GM23338 (cell line): ENCODE results near the gene WHAMM. TPM values are rescaled to one million over a fixed set of nuclear protein-coding genes. Genes with fewer than 3 reads are reported as not detected.

Experiments
- ATAC-seq: fragments of 200-7000 bp; cut with Tn5 transposase; 3 replicates; pipeline ENCODE4 v1.9.1; 2020
- DNase-seq: peaks from one replicate; pipeline ENCODE4 v3.0.0-alpha.2; 2015; ENCODE audit warnings: low spot score
- H2AFZ ChIP-seq: fragments of 200-600 bp; sonication (generic); 2 replicates; pipeline ENCODE4 v1.8.0; 2016; ENCODE audit warnings: antibody characterized with exemption, mild to moderate bottlenecking, moderate library complexity
- H3F3A ChIP-seq: fragments of 200-600 bp; sonication (generic); replicated peaks from 2 replicates; pipeline ENCODE4 v1.8.0; 2017; ENCODE audit warnings: antibody characterized with exemption, mixed run types, low read depth
- H3K27ac ChIP-seq: fragments of 200-600 bp; sonication (generic); 2 replicates; pipeline ENCODE4 v1.6.1; 2016; ENCODE audit warnings: low read depth
- H3K27me3 ChIP-seq: fragments of 200-600 bp; sonication (generic); 2 replicates; pipeline ENCODE4 v1.8.0; 2016; ENCODE audit warnings: mild to moderate bottlenecking, mixed run types, moderate library complexity; ENCODE audit not compliant: insufficient read depth
- H3K36me3 ChIP-seq: fragments of 200-600 bp; sonication (generic); 2 replicates; pipeline ENCODE4 v1.8.0; 2016; ENCODE audit warnings: mild to moderate bottlenecking; ENCODE audit not compliant: insufficient read depth
- H3K4me1 ChIP-seq: fragments of 200-600 bp; sonication (generic); 2 replicates; pipeline ENCODE4 v1.8.0; 2016; ENCODE audit warnings: mild to moderate bottlenecking, moderate library complexity; ENCODE audit not compliant: insufficient read depth
- H3K4me2 ChIP-seq: fragments of 200-600 bp; sonication (generic); 2 replicates; pipeline ENCODE4 v1.7.1; 2017; ENCODE audit warnings: mixed run types
- H3K4me3 ChIP-seq: fragments of 200-600 bp; sonication (generic); 2 replicates; pipeline ENCODE4 v1.6.1; 2016; ENCODE audit warnings: mixed run types
- H3K79me2 ChIP-seq: fragments of 200-600 bp; sonication (generic); replicated peaks from 2 replicates; pipeline ENCODE4 v1.8.0; 2017; ENCODE audit warnings: mild to moderate bottlenecking; ENCODE audit not compliant: insufficient read depth
- H3K9me2 ChIP-seq: fragments of 200-600 bp; sonication (generic); 2 replicates; pipeline ENCODE4 v1.8.0; 2017; ENCODE audit not compliant: insufficient read depth
- H4K20me1 ChIP-seq: fragments of 200-600 bp; sonication (generic); replicated peaks from 2 replicates; pipeline ENCODE4 v1.8.0; 2017; ENCODE audit warnings: mild to moderate bottlenecking; ENCODE audit not compliant: insufficient read depth
- H3K27ac Mint-ChIP-seq: 2 replicates; pipeline ENCODE4 v1.8.0; 2020; ENCODE audit warnings: inconsistent platforms, mild to moderate bottlenecking, moderate library complexity, mixed read lengths
- H3K27me3 Mint-ChIP-seq: 3 replicates; pipeline ENCODE4 v1.8.0; 2022; ENCODE audit warnings: low read depth, mild to moderate bottlenecking, moderate library complexity, mixed read lengths, inconsistent platforms; ENCODE audit not compliant: insufficient read depth, poor library complexity
- H3K36me3 Mint-ChIP-seq: 3 replicates; pipeline ENCODE4 v1.8.0; 2021; ENCODE audit warnings: low read depth, mild to moderate bottlenecking, inconsistent platforms, moderate library complexity, mixed read lengths
- H3K4me1 Mint-ChIP-seq: 3 replicates; pipeline ENCODE4 v1.8.0; 2020; ENCODE audit warnings: mild to moderate bottlenecking, inconsistent platforms, mixed read lengths
- H3K4me3 Mint-ChIP-seq: 3 replicates; pipeline ENCODE4 v1.8.0; 2021; ENCODE audit warnings: moderate library complexity, mild to moderate bottlenecking, inconsistent platforms, mixed read lengths
- H3K9me3 Mint-ChIP-seq: 3 replicates; pipeline ENCODE4 v1.8.0; 2020; ENCODE audit warnings: moderate library complexity, mild to moderate bottlenecking, inconsistent platforms, mixed read lengths
- CREB1 ChIP-seq: fragments of 250-450 bp; sonication (Bioruptor Pico); IDR thresholded peaks from 2 replicates; pipeline ENCODE4 v1.5.0; 2020; ENCODE audit warnings: low read depth, mild to moderate bottlenecking, moderate library complexity
- EZH2 ChIP-seq: fragments of 200-600 bp; sonication (generic); IDR thresholded peaks from one replicate; pipeline ENCODE4 v1.8.0; 2017; ENCODE audit warnings: antibody characterized with exemption, mild to moderate bottlenecking, low read depth; ENCODE audit not compliant: unreplicated experiment
- JUNB ChIP-seq: IDR thresholded peaks from one replicate; pipeline ENCODE4 v1.6.1; 2016; ENCODE audit warnings: antibody characterized with exemption; ENCODE audit not compliant: unreplicated experiment
- NANOG ChIP-seq: IDR thresholded peaks from 2 replicates; pipeline ENCODE4 v1.6.1; 2016; ENCODE audit warnings: antibody characterized with exemption, borderline replicate concordance
- POLR2AphosphoS5 ChIP-seq: IDR thresholded peaks from 2 replicates; pipeline ENCODE4 v1.6.1; 2016; ENCODE audit warnings: antibody characterized with exemption, low read depth
- STAT1 ChIP-seq: IDR thresholded peaks from one replicate; pipeline ENCODE4 v1.6.1; 2016; ENCODE audit warnings: antibody characterized with exemption; ENCODE audit not compliant: unreplicated experiment
- ZNF114 ChIP-seq: fragments of 250-450 bp; sonication (Bioruptor Pico); IDR thresholded peaks from 2 replicates; pipeline ENCODE4 v1.5.0; 2020; ENCODE audit warnings: mild to moderate bottlenecking, moderate library complexity
- ZNF331 ChIP-seq: fragments of 250-450 bp; sonication (Bioruptor Pico); IDR thresholded peaks from 2 replicates; pipeline ENCODE4 v1.5.0; 2020; ENCODE audit warnings: low read depth, mild to moderate bottlenecking, moderate library complexity
- polyA plus RNA-seq: library from polyadenylated mRNA; unstranded; fragments of >200 nt; fragmentation: Nextera tagmentation; extraction: Ambion mirVana; gene quantifications from 2 replicates; pipeline ENCODE4 v1.2.1, GENCODE V29; 2016
- total RNA-seq: library from RNA; depleted of rRNA; stranded (reverse); fragments of >200 nt; shearing (Covaris generic); gene quantifications from 2 replicates; pipeline ENCODE4 v1.2.3, GENCODE V29; 2014
- TF ChIP-seq, protein P1 (sequence below), 2 experiments: fragments of 200-600 bp in 1 of 2; sonication (generic) in 1 of 2; conservative IDR thresholded peaks; 2 replicates each; pipeline versions ENCODE4 v1.5.1 to v1.6.1; 2016 to 2017; ENCODE audit warnings: antibody characterized with exemption in 2 of 2, low read depth in 2 of 2, mild to moderate bottlenecking in 2 of 2, moderate library complexity in 1 of 2
- TF ChIP-seq, protein P2 (sequence below): IDR thresholded peaks from one replicate; pipeline ENCODE4 v1.6.1; 2018; ENCODE audit warnings: antibody characterized with exemption; ENCODE audit not compliant: unreplicated experiment

Gene WHAMM
- total and polyA plus RNA-seq, 2 experiments from 2014 or later, result 2.2 to 4.1 TPM

DNA sequence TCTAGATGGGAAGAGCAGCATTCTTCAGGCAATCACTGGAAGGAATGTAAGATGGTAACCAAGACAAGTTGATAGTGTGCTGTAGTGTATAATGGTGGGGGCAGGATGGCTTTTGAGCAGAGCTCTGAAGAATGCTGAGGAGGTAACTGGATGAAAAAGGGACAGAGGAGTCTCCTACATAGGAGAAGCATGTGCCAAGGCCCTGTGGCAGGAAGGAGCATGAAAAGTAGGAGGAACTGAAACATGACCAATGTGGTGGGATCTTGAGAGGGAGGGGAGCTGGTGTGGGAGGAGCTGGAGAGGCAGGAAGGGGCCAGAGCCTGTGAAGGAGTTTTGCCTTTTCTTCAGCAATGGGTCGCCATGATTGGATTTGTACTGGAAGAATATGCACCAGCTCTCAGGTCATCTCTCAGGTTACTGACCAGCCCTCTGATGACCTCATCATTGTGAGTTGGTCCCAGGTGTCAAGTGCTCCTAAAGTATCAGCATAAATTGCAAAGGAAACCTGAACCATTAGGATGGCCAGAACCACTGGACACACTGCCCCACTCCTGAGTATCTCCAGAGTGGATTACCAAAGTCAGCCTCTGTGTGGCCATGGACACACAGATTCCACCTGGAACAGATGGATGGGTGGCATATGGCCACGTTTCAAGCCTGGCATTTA lies 42.1 kb upstream of the WHAMM start:
- Histone ChIP-seq H3K27ac (no peak overlapping the region), H3K9me2 (0 out of 2 replicates have a peak, but pooled peaks cover 3% of the 10 kb centered on the region), H2AFZ (no peak overlapping the region), H3K79me2 (no peaks in the 10 kb centered on the region), H3K4me1 (no peaks in the 10 kb centered on the region), H3K36me3 (no peaks in the 10 kb centered on the region), H3F3A (no peaks in the 10 kb centered on the region), H3K27me3 (no peaks in the 10 kb centered on the region), H3K4me2 (no peak overlapping the region), H4K20me1 (no peaks in the 10 kb centered on the region; the same call in 1 of the 2 replicates), H3K4me3 (no peak overlapping the region)
- TF ChIP-seq ZNF114 (CRISPR knock-in tag) (no peak), EZH2 (no peak), POLR2AphosphoS5 (no peak), ZNF331 (CRISPR knock-in tag) (no peak), JUNB (no peak), STAT1 (no peak), NANOG (no peak), CREB1 (CRISPR knock-in tag) (no peak)
- TF ChIP-seq, protein P1, sequence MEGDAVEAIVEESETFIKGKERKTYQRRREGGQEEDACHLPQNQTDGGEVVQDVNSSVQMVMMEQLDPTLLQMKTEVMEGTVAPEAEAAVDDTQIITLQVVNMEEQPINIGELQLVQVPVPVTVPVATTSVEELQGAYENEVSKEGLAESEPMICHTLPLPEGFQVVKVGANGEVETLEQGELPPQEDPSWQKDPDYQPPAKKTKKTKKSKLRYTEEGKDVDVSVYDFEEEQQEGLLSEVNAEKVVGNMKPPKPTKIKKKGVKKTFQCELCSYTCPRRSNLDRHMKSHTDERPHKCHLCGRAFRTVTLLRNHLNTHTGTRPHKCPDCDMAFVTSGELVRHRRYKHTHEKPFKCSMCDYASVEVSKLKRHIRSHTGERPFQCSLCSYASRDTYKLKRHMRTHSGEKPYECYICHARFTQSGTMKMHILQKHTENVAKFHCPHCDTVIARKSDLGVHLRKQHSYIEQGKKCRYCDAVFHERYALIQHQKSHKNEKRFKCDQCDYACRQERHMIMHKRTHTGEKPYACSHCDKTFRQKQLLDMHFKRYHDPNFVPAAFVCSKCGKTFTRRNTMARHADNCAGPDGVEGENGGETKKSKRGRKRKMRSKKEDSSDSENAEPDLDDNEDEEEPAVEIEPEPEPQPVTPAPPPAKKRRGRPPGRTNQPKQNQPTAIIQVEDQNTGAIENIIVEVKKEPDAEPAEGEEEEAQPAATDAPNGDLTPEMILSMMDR (conservative IDR thresholded peaks at IDR 0.05; ENCODE audit: low read depth in 2 of 2), result no peak
- TF ChIP-seq, protein P2, sequence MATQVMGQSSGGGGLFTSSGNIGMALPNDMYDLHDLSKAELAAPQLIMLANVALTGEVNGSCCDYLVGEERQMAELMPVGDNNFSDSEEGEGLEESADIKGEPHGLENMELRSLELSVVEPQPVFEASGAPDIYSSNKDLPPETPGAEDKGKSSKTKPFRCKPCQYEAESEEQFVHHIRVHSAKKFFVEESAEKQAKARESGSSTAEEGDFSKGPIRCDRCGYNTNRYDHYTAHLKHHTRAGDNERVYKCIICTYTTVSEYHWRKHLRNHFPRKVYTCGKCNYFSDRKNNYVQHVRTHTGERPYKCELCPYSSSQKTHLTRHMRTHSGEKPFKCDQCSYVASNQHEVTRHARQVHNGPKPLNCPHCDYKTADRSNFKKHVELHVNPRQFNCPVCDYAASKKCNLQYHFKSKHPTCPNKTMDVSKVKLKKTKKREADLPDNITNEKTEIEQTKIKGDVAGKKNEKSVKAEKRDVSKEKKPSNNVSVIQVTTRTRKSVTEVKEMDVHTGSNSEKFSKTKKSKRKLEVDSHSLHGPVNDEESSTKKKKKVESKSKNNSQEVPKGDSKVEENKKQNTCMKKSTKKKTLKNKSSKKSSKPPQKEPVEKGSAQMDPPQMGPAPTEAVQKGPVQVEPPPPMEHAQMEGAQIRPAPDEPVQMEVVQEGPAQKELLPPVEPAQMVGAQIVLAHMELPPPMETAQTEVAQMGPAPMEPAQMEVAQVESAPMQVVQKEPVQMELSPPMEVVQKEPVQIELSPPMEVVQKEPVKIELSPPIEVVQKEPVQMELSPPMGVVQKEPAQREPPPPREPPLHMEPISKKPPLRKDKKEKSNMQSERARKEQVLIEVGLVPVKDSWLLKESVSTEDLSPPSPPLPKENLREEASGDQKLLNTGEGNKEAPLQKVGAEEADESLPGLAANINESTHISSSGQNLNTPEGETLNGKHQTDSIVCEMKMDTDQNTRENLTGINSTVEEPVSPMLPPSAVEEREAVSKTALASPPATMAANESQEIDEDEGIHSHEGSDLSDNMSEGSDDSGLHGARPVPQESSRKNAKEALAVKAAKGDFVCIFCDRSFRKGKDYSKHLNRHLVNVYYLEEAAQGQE, result no peak
- H3K27me3 Mint-ChIP-seq, result no peaks in the 10 kb centered on the region
- DNase-seq (no peak), ATAC-seq (no peak)
- H3K4me3 Mint-ChIP-seq, result no peak overlapping the region
- no peaks in the 10 kb centered on the region for H3K36me3 Mint-ChIP-seq
- H3K27ac Mint-ChIP-seq, result no peak overlapping the region
- peaks cover 13% of the 10 kb centered on the region for H3K4me1 Mint-ChIP-seq
- H3K9me3 Mint-ChIP-seq, result no peaks in the 10 kb centered on the region
